GM12892 (cell line): Measurements from ENCODE around the gene BLVRB.

Source experiments
- POLR2A ChIP-seq: IDR thresholded peaks from 2 replicates; pipeline ENCODE4 v1.6.1; 2011; ENCODE audit warnings: low read depth, low read length, control low read depth
- POLR2AphosphoS5 ChIP-seq: IDR thresholded peaks from 2 replicates; pipeline ENCODE4 v1.6.1; 2011; ENCODE audit warnings: low read depth, low read length, control low read depth

- no peak for TF ChIP-seq POLR2A
- no peak for TF ChIP-seq POLR2AphosphoS5
Observed at GRCh38 chr19:40511487-40511886, 45.9 kb upstream of the BLVRB start.
